CD4-positive, alpha-beta T cell treated with Interleukin-4 for 1 hour (primary cell): ENCODE measurements around the gene SUSD5.
"Not testable (repeated sequence)": the region's sequence is repeated elsewhere in the genome, so short reads cannot be mapped to it uniquely, and the experiment has no call there.

ENCODE experiments used
- DNase-seq, 2 donors: peaks; one replicate each; pipeline ENCODE4 v3.0.0-alpha.2; 2020 to 2022

Gene SUSD5

GRCh38 chr3:33187368-33187634 is 31.3 kb downstream of the SUSD5 start:
- no peak for DNase-seq

- no peak for DNase-seq
Measured at GRCh38 chr3:33186524-33187367, 31.9 kb downstream of the SUSD5 start.

- DNase-seq = no peak
Measured at GRCh38 chr3:33184863-33185262, 33.7 kb downstream of the SUSD5 start.

- not testable (repeated sequence) for DNase-seq
Measured at GRCh38 chr3:33181641-33182040, 37.0 kb downstream of the SUSD5 start.

- no peak for DNase-seq
Measured at GRCh38 chr3:33181229-33181628, 37.4 kb downstream of the SUSD5 start.

GRCh38 chr3:33179132-33179531 is 39.5 kb downstream of the SUSD5 start:
- DNase-seq = no peak

- no peak for DNase-seq
Measured at GRCh38 chr3:33174711-33175414, 43.7 kb downstream of the SUSD5 start.

GRCh38 chr3:33174095-33174494 is 44.5 kb downstream of the SUSD5 start:
- no peak for DNase-seq

- no peak for DNase-seq
Measured at GRCh38 chr3:33173672-33174071, 44.9 kb downstream of the SUSD5 start.

GRCh38 chr3:33173103-33173502 is 45.5 kb downstream of the SUSD5 start:
- no peak for DNase-seq

- peak in 1 of 2 donors; percentile 6 for DNase-seq
Measured at GRCh38 chr3:33171580-33171979, 47.0 kb downstream of the SUSD5 start.

- no peak for DNase-seq
Measured at GRCh38 chr3:33170531-33170930, 48.1 kb downstream of the SUSD5 start.

GRCh38 chr3:33167716-33168336 is 50.8 kb downstream of the SUSD5 start:
- DNase-seq = no peak

GRCh38 chr3:33167284-33167683 is 51.3 kb downstream of the SUSD5 start:
- no peak for DNase-seq

GRCh38 chr3:33166095-33166494 is 52.5 kb downstream of the SUSD5 start:
- DNase-seq = no peak

- DNase-seq = no peak
Measured at GRCh38 chr3:33165372-33165771, 53.2 kb downstream of the SUSD5 start.

- DNase-seq = not testable (repeated sequence)
Measured at GRCh38 chr3:33162621-33163020, 56.0 kb downstream of the SUSD5 start.

GRCh38 chr3:33159981-33160380 is 58.6 kb downstream of the SUSD5 start:
- DNase-seq = no peak

GRCh38 chr3:33159234-33159633 is 59.4 kb downstream of the SUSD5 start:
- no peak for DNase-seq

- no peak for DNase-seq
Measured at GRCh38 chr3:33155301-33155700, 63.3 kb downstream of the SUSD5 start.

- DNase-seq = no peak
Measured at GRCh38 chr3:33153782-33154181, 64.8 kb downstream of the SUSD5 start.

GRCh38 chr3:33152363-33153360 is 65.9 kb downstream of the SUSD5 start:
- DNase-seq = no peak

GRCh38 chr3:33149342-33149741 is 69.3 kb downstream of the SUSD5 start:
- DNase-seq = no peak
